GM12801 (cell line): ENCODE results near the gene SLC6A19.

Source experiments
- CTCF ChIP-seq: IDR thresholded peaks from one replicate; pipeline ENCODE4 v1.5.1; 2011; ENCODE audit warnings: control low read depth; ENCODE audit not compliant: insufficient read length; ENCODE audit errors: extremely low read depth

The SLC6A19 gene

GRCh38 chr5:1262381-1262780, 61.0 kb downstream of the SLC6A19 start:
- no peak for TF ChIP-seq CTCF

GRCh38 chr5:1264211-1264610, 62.8 kb downstream of the SLC6A19 start:
- TF ChIP-seq CTCF = no peak

- no peak for TF ChIP-seq CTCF
These were observed 63.6 kb downstream of the SLC6A19 start for GRCh38 chr5:1265026-1265425.

GRCh38 chr5:1265461-1266455, 64.4 kb downstream of the SLC6A19 start:
- TF ChIP-seq CTCF = no peak

GRCh38 chr5:1266791-1267190, 65.4 kb downstream of the SLC6A19 start:
- TF ChIP-seq CTCF = no peak

GRCh38 chr5:1268056-1268455, 66.7 kb downstream of the SLC6A19 start:
- no peak for TF ChIP-seq CTCF

- no peak for TF ChIP-seq CTCF
These were observed 67.3 kb downstream of the SLC6A19 start for GRCh38 chr5:1268666-1269065.
